ENCODE measurements around the gene CBLC. TPM values are rescaled to one million over a fixed set of nuclear protein-coding genes. Genes with fewer than 3 reads are reported as not detected.

Gene CBLC
- total RNA-seq, 1 donor from 2014 or later = 2.3 TPM

- DNase-seq (peak; percentile 95), ATAC-seq (peak; percentile 76 to 88)
- Histone ChIP-seq H3K9me3 (no peaks in the 10 kb centered on the region), H3K27me3 (ENCODE audit: low read depth) (no peaks in the 10 kb centered on the region), H3K36me3 (peaks cover 47% of the 10 kb centered on the region), H3K4me3 (peak overlapping the region; percentile 58), H3K27ac (peak overlapping the region; percentile 94), H3K4me1 (peaks cover 82% of the 10 kb centered on the region)
- intact Hi-C loops (cut with DNase I) = no loop called here
- no peak for TF ChIP-seq CTCF (IDR thresholded peaks at IDR 0.05)
Measured at GRCh38 chr19:44752816-44753625, 24.7 kb upstream of the CBLC start.

GRCh38 chr19:44753626-44753931 is 24.1 kb upstream of the CBLC start:
- intact Hi-C loops (cut with DNase I) = no loop called here
- Histone ChIP-seq H3K27ac (peak overlapping the region; percentile 94), H3K9me3 (no peaks in the 10 kb centered on the region), H3K4me1 (peaks cover 85% of the 10 kb centered on the region), H3K36me3 (peaks cover 52% of the 10 kb centered on the region), H3K4me3 (peak overlapping the region; percentile 58), H3K27me3 (ENCODE audit: low read depth) (no peaks in the 10 kb centered on the region)
- ATAC-seq (no peak), DNase-seq (no peak)
- TF ChIP-seq CTCF (IDR thresholded peaks at IDR 0.05) = no peak

DNA sequence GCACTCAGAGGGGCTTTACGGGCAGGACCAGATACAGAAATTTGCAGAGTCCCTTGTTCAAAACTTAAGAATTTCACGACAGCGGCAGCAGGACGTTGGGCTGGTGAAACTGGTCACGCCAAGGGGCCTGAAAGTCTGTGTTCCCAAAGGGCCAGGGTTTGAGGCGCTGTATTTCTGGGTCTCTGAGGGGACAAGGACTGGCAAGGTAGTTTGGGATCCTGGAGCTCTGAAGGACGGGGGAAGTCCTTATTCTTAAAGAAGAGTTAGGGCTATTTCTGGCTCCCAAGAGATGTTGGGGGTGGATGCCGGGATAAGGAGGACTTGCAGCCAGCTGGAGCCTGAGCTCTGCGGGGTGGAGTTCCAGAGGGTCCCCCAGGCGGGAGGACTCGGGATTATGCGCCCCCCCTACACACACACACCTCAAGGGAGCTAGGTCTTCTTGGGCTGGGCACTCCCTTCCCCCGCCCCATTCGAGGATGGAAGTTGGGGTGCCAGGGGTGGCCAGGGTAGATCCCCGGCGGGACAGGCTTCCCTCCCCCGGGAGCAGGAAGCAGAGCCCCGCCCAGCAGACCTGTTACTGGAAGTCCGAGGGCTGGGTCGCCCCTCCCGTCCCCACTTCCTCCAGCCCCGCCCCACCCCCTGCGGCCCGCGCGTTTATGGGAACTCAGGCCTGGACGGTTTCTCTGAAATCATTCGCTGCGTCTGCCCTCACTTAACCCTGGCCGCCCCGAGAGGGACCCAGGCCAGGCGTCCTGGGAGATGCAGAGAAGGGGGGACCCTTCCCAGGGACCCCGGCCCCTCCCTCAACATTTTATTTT is 23.5 kb upstream of the CBLC start:
- Histone ChIP-seq H3K27me3 (ENCODE audit: low read depth) (no peaks in the 10 kb centered on the region), H3K27ac (peak overlapping the region; percentile 94), H3K9me3 (no peaks in the 10 kb centered on the region), H3K36me3 (peaks cover 54% of the 10 kb centered on the region), H3K4me3 (peak overlapping the region; percentile 58), H3K4me1 (peaks cover 87% of the 10 kb centered on the region)
- ATAC-seq = peak; percentile 85 to 86
- no peak for TF ChIP-seq CTCF (IDR thresholded peaks at IDR 0.05)
- intact Hi-C loops (cut with DNase I) = no loop called here
- DNase-seq = peak; percentile 98

- ATAC-seq (no peak), DNase-seq (no peak)
- Histone ChIP-seq H3K27me3 (ENCODE audit: low read depth) (no peaks in the 10 kb centered on the region), H3K9me3 (no peaks in the 10 kb centered on the region), H3K36me3 (peaks cover 60% of the 10 kb centered on the region), H3K4me1 (peaks cover 81% of the 10 kb centered on the region), H3K4me3 (peak overlapping the region; percentile 58), H3K27ac (peak overlapping the region; percentile 94)
- no peak for TF ChIP-seq CTCF (IDR thresholded peaks at IDR 0.05)
- intact Hi-C loops (cut with DNase I) = no loop called here
Measured at GRCh38 chr19:44754750-44755080, 23.0 kb upstream of the CBLC start.

DNA sequence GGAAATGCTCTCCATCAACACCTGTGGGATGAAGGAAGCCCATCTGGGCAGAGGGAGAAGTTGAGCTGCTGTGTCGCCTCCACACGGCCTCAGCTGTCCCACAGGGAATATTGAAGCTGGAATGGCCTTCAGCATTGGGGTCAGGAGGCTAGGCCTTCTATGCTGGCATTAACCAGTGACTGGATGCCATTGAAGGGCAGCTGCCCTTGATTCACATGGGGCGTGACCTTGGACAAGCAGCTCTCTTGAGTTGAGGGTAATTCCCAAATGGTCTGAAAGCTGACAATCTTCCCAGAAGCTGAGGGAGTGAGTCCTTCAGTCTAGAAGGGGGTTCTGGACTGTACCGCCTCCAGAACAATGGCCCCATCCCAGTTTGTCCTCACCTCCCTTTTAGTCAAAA is 22.5 kb upstream of the CBLC start:
- H3K9me3 ChIP-seq = no peaks in the 10 kb centered on the region
- ATAC-seq (peak in 1 of 2 donors; percentile 3), DNase-seq (no peak)
- intact Hi-C loops (cut with DNase I) = no loop called here
- H3K27me3 ChIP-seq (ENCODE audit: low read depth) = no peaks in the 10 kb centered on the region
- H3K4me1 ChIP-seq = peaks cover 76% of the 10 kb centered on the region
- peak overlapping the region; percentile 58 for H3K4me3 ChIP-seq
- H3K36me3 ChIP-seq = peaks cover 65% of the 10 kb centered on the region
- H3K27ac ChIP-seq = peak overlapping the region; percentile 94
- TF ChIP-seq CTCF (IDR thresholded peaks at IDR 0.05) = no peak
